ENCODE measurements around the gene SLC4A5. TPM values are rescaled to one million over a fixed set of nuclear protein-coding genes. Genes with fewer than 3 reads are reported as not detected.

The SLC4A5 gene
- total RNA-seq, 1 experiment from 2014 or later, result 0.70 TPM

Other genes starting within 250 kb of the SLC4A5 start
- 72.5 and 83.8 TPM in 2 replicates for gene BOLA3, start 195.5 kb downstream of the SLC4A5 start, total RNA-seq (2022)
- gene MOB1A, start 164.5 kb downstream of the SLC4A5 start, total RNA-seq (2022), result 92.6 and 97.5 TPM in 2 replicates
- 387 and 470 TPM in 2 replicates for gene MTHFD2, start 144.8 kb downstream of the SLC4A5 start, total RNA-seq (2022)
- 113 and 117 TPM in 2 replicates for gene DCTN1, start 36.9 kb upstream of the SLC4A5 start, total RNA-seq (2022)
- gene C2orf81, start 78.2 kb upstream of the SLC4A5 start, total RNA-seq (2022), result 4.3 and 5.6 TPM in 2 replicates
- 16.4 and 19.9 TPM in 2 replicates for gene WDR54, start 78.3 kb upstream of the SLC4A5 start, total RNA-seq (2022)
- gene RTKN, start 98.5 kb upstream of the SLC4A5 start, total RNA-seq (2022), result 49.1 and 63.0 TPM in 2 replicates
- 34.6 and 36.0 TPM in 2 replicates for gene INO80B, start 111.7 kb upstream of the SLC4A5 start, total RNA-seq (2022)
- 45.7 and 46.5 TPM in 2 replicates for gene WBP1, start 115.0 kb upstream of the SLC4A5 start, total RNA-seq (2022)
- gene MOGS, start 122.0 kb upstream of the SLC4A5 start, total RNA-seq (2022), result 60.4 and 67.9 TPM in 2 replicates
- 115 and 123 TPM in 2 replicates for gene MRPL53, start 129.3 kb upstream of the SLC4A5 start, total RNA-seq (2022)
- gene CCDC142, start 139.6 kb upstream of the SLC4A5 start, total RNA-seq (2022), result 10.1 and 16.4 TPM in 2 replicates
- gene TTC31, start 139.7 kb upstream of the SLC4A5 start, total RNA-seq (2022), result 17.6 and 18.1 TPM in 2 replicates
- gene LBX2, start 156.2 kb upstream of the SLC4A5 start, total RNA-seq (2022), result not detected in 2 replicates
- 37.5 and 41.6 TPM in 2 replicates for gene PCGF1, start 164.3 kb upstream of the SLC4A5 start, total RNA-seq (2022)
- not detected in 2 replicates for gene TLX2, start 171.0 kb upstream of the SLC4A5 start, total RNA-seq (2022)
- 4.3 and 4.7 TPM in 2 replicates for gene DQX1, start 182.8 kb upstream of the SLC4A5 start, total RNA-seq (2022)
- 138 and 140 TPM in 2 replicates for gene AUP1, start 186.3 kb upstream of the SLC4A5 start, total RNA-seq (2022)
- gene HTRA2, start 186.5 kb upstream of the SLC4A5 start, total RNA-seq (2022), result 27.6 and 33.0 TPM in 2 replicates
- 0.93 and 1.2 TPM in 2 replicates for gene LOXL3, start 210.5 kb upstream of the SLC4A5 start, total RNA-seq (2022)
- gene DOK1, start 211.3 kb upstream of the SLC4A5 start, total RNA-seq (2022), result 3.4 and 4.6 TPM in 2 replicates